Activated CD8-positive, alpha-beta memory T cell treated with anti-CD3 and anti-CD28 coated beads, Interleukin-2, amount 50 U/mL, for 24 hours (primary cell): ENCODE results near the gene MNAT1.
"Not testable (repeated sequence)": the region's sequence is repeated elsewhere in the genome, so short reads cannot be mapped to it uniquely, and the experiment has no call there.

ENCODE experiments used
- DNase-seq: peaks from one replicate; pipeline ENCODE4 v3.0.0-alpha.2; 2020; ENCODE audit errors: extremely low read depth

Gene MNAT1

DNA sequence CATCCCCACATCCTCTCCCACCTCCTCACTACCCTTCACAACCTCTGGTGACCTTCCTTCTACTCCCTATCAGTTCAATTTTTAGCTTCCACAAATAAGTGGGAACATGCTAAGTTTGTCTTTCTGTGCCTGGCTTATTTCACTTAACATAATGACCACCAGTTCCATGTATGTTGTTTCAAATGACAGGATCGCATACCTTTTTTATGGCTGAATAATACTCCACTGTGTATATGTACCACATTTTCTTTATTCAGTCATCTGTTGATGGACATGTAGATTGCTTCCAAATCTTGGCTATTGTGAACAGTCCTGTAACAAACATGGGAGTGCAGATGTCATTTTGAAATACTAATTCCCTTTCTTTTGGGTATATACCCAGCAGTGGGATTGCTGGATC, 147.7 kb downstream of the MNAT1 start:
- DNase-seq = no peak

DNA sequence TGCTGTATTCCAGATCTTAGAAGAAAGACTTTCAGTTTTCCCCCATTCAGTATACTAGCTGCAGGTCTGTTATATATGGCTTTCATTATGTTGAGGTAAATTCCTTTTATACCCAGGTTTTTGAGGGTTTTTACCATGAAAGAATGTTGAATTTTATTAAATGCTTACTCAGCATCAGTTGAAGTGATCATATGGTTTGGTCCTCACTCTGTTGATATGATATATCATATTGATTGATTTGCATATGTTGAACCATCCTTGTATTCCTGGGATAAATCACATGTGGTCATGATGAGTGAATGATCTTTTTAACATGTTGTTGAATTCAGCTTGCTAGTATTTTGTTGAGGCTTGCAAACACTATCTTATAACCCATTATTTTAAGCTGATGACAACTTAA, 149.6 kb downstream of the MNAT1 start:
- DNase-seq = no peak

DNA sequence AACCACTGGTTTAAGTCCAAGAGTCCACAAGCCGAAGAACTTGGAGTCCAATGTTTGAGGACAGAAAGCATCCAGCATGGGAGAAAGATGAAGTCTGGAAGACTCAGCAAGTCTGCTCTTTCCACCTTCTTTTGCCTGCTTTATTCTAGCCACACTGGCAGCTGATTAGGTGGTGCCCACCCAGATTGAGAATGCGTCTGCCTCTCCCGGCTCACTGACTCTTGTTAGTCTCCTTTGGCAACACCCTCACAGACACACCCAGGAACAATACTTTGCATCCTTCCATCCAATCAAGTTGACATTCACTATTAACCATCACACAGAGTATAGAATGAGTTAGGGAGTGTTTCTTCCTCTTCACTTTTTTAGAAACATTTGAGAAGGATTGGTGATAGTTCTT, 156.1 kb downstream of the MNAT1 start:
- DNase-seq = not testable (repeated sequence)

DNA sequence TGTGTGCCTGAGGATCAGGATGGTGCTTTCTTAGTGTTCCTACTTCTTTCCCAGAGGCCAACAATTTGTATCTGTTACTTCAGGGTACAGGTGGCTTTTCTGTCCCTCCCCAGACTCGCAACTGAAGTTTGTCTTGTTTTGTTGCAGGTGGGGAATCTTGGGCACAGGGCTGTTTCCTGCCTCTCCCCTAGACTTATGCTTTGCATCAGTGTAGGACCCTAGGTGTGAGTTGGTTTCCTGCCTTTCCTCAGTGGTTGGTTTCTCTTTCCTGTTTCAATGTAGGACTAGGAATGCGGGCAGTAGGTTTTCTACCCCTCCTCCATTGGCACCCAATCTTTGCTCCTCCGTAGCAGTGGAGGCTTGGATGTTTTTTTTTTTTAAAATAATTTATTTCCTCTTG, 159.3 kb downstream of the MNAT1 start:
- DNase-seq = no peak

DNA sequence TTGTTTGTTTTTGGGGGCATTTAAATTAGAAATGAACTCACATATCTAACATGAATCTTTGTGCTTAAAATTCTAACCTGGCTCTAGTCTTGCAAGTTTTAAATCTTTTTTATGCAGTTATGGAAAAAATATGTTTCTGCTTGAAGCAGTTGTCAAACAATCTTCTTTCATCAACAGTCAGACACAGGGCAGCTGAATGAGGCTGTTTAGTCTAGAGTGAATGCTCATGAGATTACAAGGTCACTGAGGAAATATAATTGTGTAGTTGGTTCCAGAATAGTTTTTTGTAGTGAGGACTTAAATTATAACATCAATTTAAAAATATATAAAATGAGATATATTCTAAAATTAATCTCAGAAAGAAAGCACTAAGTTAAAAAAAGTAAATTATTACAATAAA, 169.8 kb downstream of the MNAT1 start:
- DNase-seq = no peak

DNA sequence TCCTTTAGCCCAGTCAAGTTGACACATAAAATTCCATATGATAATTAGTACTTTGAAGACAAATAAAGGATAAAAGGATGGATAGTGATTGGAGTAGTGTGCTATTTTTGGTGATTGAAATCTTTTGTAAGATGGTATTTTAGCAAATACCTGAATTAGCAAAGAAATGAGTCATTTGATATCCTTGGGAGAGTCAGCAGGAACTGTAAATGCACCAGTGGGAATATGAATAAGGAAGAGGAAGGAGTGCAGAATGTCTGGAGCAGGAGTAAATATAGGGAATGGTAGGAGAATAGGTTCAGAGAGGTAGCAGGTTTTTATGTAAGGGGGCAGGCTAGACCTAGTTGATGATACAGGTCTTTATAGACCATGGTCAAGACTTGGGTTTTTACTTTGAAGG, 171.4 kb downstream of the MNAT1 start:
- no peak for DNase-seq

DNA sequence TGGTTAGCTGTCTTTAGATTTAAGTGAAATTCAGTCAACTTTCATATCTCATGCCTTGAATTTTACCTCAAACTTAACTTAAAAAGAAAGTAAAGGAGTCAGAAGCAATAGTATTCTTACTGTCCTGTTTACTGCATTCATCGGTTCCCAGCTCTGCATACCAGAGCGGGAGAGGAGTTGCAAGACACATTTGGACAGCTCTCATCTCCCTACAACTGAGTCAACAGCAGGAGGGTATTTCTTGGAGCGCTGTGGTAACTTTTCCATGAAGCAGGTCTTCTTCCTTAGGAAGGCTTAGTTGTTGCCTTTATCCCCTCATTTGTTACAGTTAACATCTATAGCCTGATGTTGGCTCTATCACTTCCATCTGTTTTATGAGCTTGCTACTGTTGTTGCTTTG, 181.2 kb downstream of the MNAT1 start:
- no peak for DNase-seq

DNA sequence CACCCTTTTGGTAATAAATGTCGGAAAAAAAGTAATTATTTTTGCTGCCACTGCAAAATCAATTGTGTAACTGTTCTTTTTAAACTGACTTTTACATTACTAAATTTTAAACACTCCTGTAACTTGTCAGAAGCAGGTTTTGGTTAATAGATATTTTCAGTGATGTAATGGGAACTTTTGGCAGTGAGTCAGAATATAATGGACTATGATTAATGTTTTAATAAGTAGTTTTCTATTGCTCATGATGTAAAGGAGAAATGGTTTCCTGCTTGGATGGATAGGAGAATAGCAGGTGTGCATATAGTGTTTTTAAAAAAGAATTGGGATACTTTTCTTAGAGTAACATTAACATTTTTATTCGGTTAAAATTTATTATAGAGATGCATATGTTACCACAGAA, 187.5 kb downstream of the MNAT1 start:
- no peak for DNase-seq

DNA sequence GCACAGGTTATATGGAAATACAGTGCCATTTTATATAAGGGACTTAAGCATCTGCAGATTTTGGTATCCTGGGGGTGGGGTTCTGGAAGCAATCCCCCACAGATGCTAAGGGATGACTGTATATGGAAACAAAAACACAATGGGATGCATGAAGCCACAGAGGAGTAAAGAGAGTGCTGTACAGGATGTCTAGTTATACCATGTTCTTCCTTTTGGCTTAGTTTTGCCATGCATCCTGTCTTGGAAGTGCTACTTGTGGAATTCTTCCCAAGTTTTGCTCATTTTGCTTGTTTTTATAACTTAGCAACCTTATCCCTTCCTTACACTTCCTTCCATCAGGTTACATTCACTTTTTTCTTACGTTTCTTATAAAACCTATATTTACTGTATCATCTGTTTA, 190.7 kb downstream of the MNAT1 start:
- DNase-seq = no peak

DNA sequence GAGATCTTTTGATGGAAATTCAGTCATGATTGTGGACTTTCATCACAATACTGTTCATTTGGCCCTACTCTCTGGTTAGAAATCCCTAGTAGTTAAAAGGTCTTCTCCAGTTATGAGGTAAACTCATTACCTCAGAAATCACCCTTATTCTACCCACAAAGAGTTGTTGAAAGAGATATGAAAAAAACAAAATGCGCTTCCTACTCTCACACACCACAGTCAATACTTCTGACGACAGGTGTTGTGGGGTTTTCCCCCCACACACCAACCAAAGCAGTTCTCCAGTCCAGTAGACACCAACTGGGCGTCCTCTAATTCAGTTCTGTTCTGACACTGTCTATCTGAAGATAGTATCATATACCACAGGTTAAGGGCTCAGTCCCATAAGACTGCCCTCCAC, 191.4 kb downstream of the MNAT1 start:
- no peak for DNase-seq

DNA sequence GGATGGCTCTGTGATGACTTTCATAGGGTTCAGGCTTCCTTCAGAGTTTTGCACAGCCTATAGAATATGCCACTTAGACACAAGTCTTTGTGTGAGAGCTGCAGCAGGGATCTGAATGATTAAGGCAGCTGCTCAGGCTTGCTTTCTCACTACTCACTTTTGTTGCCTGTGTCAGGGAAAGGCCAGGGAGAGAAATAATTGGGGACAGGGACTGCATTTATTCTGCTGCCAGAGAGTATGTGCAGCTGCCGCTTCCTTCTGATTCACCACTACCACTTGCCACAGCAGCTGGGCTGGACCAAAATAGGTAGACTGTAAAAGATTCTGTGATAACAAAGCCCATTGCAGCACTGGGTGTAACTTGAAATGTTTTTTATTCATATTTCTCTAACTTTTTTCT, 196.7 kb downstream of the MNAT1 start:
- no peak for DNase-seq

DNA sequence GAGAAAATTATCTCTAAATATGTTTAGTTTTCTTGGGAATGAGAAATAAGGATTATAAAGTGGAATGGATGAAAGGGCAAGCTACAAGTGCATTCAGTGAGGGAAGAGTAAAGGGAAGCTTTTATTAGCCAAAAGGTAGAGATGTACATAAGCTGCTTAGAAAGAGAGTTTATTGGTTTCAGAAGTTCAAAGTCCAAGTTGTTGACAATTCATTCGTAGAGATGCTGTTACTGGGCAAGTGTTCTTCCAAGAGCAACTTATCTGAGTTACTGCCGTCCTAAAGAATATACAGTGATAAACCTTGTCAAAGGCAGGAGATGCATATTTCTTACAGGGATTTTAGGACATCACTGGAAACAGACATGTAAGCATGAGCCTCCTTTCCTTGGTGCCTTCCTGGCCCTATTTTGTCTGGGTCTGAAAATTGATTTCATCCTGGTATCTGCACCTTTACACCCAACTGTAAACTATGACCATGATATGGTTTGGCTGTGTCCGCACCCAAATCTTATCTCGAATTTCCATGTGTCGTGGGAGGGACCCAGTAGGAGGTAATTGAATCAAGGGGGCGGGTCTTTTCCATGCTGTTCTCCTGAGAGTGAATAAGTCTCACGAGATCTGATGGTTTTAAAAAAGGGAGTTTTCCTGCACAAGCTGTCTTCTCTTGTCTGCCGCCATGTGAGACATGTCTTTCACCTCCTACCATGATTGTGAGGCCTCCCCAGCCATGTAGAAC, 199.5 kb downstream of the MNAT1 start:
- DNase-seq = no peak

DNA sequence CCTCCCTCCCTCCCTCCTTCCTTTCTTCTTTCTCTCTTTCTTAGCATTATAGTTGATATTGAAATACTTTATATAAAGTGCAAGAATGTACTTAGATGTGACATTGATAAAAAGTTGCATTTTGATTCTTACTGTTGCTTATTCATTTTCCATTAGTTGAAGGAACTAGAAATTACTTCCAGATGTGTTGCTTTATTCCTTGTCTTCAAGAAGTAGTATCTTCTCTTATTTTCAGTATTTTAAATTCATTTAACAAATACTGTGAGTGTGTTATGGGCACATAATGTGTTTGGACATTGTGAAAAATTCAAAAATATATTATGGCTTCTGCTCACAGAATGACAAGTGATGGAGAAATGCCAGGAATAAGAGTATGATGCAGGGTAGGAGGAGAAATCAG, 200.8 kb downstream of the MNAT1 start:
- DNase-seq = no peak

DNA sequence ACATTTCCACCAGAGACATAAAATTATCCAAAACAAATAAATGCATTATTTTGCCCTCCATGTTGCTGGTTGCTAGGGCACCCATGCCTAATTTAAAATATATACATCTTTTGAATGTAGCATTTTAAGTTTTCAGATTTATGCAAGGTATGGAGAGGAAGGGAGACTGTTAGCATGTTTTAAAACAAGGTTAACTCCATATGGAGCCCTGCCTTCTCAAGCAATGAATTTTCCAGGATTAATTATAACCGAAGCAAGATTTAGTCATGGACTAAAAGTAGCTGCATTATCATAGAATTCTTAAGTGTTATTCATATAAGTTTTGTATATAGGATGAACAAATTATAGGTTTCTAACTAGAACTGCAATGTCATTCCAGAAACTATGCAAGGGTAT, 209.1 kb downstream of the MNAT1 start:
- DNase-seq = no peak

DNA sequence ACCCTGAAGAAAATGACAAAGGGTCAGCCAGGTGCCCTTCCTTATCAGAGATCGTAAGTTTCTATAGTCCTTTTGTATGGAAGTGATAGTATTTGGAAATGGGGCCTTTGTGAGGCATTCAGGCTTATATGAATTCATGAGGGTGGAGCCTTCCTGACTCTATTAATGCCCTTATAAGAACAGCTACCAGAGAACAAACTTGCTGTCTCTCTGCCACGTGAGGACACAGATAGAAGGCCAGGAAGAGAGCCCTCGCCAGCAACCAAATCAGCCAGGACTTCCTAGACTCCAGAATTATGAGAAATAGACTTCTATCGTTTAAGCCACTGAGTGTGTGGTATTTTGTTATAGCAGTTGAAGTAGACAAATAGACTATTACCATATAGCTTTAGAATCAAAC, 209.6 kb downstream of the MNAT1 start:
- DNase-seq = no peak

DNA sequence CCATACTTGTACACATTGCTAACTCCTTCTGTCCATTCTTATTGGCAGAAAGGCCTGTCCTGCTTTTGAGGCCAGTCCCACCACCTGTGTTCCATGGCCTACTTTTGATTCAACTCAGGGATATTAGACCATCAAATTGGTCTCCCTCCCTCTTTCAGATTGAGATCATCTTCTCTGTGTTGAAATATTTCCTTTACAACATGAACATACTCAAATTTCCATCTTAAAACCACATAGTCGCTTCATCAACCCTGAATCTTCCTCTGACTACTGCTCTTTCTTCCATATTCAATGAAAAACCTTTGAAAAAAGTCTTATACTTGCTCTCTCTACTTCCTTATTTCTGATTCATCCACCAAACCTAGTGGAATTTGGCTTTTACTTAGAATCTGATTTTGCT, 211.4 kb downstream of the MNAT1 start:
- no peak for DNase-seq

DNA sequence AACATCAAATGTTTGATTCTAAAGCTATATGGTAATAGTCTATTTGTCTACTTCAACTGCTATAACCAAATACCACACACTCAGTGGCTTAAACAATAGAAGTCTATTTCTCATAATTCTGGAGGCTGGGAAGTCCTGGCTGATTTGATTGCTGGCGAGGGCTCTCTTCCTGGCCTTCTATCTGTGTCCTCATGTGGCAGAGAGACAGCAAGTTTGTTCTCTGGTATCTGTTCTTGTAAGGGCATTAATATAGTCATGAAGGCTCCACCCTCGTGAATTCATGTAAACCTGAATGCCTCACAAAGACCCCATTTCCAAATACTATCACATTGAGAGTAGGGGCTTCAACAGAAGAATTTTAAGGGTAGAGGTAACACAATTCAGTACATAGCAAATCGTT, 212.2 kb downstream of the MNAT1 start:
- no peak for DNase-seq

DNA sequence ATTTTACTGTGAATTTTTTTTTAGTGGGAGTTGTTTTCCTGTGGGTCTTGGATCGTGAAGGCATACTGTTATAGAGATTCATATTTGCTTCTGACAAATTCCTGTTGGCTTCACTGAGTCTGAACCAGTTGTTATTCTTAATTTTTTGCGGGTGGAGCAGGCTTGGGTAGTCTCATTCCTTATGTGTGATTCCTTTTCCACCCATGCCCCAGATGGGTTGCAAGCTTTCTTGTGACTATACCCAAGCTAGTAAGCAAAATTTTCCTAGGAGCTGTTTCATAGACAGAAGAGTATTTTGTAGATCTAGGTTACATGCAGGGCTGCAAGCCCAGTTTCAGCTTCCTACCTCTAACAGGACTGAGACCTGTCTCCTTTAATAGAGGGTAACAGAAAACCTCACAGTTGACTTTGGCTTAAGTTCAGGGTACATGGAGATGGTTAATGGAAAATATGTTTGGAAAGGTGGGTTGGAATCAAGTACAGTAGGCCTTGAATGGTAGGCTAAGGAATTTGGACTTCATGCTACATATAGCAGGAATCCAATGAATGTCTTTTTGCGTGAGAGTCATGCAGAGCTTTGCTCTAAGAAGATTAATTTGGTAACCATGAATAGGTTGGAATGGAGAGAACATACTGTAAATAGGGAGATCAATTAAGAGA, 217.3 kb downstream of the MNAT1 start:
- DNase-seq = no peak

DNA sequence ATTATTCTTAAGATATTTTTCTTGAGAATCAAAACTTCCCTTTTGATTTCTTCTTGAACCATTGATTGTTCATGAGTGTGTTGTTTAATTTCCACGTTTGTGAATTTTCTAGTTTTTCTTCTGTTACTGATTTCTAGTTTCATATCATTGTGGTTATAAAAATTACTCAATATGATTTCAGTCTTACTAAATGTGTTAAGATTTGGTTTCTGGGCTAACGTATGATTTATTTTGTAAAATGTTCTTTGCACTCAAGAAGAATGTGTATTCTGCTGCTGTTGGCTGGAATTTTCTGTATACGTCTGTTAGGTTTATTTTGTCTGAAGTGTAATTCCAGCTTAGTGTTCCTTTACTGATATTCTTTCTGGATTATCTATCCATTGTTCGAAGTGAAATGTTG, 221.6 kb downstream of the MNAT1 start:
- DNase-seq = no peak

DNA sequence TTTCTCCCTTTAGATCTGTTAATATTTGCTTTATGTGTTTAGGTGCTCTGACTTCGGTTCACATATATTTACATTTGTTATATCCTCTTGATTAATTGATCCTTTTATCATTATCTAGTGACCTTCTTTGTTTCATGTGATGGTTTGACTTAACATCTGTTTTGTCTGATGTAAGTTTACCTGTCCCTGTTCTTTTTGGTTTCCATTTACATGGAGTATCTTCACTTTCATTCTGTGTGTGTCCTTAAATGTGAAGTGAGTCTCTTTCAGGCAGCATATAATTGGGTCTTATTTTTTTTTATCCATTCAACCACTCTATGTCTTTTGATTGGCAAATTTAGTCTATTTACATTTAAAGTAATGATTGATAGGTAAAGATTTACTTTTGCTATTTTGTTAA, 222.1 kb downstream of the MNAT1 start:
- DNase-seq = no peak

DNA sequence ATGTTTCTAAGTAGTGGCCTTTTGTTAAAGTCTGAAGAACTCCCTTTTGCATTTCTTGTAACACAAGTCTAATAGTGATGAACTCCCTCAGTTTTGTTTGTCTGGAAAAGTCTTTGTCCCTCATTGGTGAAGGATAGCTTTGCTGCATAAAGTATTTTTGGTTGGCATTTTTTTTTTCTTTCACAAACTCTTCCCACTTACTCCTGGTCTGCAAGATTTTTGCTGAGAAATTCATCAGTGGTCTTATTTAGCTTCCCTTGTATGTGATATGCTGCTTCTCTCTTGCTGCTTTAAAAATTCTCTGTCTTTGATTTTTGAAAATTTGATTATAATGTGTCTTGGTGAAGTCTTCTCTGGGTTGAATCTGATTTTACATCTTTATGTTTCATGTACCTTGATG, 223.6 kb downstream of the MNAT1 start:
- no peak for DNase-seq

DNA sequence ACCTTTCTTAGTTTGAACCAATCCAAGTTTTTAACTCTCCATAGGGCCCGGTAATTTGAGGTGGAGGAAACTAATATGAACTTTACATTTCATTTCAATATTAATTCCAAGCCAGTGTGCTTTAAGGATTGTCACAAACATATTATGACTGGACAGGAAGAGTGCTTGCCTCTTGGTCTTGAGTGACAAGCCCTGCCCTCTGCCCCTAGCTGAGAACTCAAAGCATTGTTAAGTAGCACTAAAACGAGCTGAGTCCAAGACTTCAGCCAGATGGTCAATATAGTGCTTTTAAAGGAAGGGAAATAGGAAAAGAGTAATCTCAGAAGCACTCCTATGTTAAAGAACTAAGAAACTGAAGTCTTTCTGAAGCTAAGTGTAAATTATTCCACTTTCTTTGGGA, 229.2 kb downstream of the MNAT1 start:
- no peak for DNase-seq

DNA sequence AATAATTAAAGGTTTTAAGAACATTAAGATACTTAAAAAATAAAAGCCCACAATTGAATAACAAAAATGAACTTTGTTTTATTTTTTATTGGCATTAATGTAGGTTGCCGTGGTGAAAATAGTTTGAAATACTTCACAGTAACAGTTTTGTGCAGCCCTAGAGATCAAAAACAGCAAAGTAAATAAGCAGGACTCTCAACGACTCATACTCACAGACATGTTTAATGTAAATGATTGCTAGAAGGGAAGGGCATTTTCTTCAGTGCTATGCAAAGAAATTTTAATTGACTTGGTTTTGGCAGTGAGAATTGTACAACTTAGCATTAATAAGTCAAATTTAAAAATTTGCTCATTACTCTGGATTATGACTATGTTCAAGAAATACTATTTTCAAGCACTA, 230.3 kb downstream of the MNAT1 start:
- no peak for DNase-seq

DNA sequence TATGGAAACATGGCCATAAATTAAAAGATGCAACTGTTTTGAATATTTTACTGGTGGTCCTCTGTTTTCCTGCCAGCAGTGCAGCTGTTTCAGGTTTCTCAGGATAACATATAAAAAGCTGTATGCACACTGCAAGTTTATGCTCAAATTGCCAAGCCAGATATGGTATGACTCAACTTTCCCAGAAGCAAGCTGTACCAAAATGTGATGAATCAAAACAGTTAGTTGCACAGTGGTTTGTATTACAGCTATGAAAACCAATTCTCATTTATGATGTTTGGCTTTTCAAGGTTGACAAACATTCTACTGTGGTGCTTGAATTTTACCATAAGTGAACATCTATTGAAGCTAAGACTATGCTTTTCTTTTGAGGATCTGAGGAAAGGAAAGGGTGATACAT, 230.8 kb downstream of the MNAT1 start:
- no peak for DNase-seq
